Endothelial cell (in vitro differentiated cells): ENCODE data around the gene ZFAND4. TPM values are rescaled to one million over a fixed set of nuclear protein-coding genes. Genes with fewer than 3 reads are reported as not detected.

ENCODE experiments used
- DNase-seq: peaks from one replicate; pipeline ENCODE4 v3.0.0; 2021; ENCODE audit warnings: low spot score
- H3K27ac Mint-ChIP-seq: one replicate; pipeline ENCODE4 v1.8.0; 2021; ENCODE audit warnings: mixed read lengths, inconsistent platforms; ENCODE audit not compliant: unreplicated experiment
- H3K27me3 Mint-ChIP-seq: one replicate; pipeline ENCODE4 v1.8.0; 2021; ENCODE audit warnings: mild to moderate bottlenecking, moderate library complexity, mixed read lengths, inconsistent platforms; ENCODE audit not compliant: unreplicated experiment
- H3K36me3 Mint-ChIP-seq: one replicate; pipeline ENCODE4 v1.8.0; 2021; ENCODE audit warnings: mild to moderate bottlenecking, low read depth, mixed read lengths, inconsistent platforms; ENCODE audit not compliant: unreplicated experiment
- H3K4me1 Mint-ChIP-seq: one replicate; pipeline ENCODE4 v1.8.0; 2021; ENCODE audit warnings: mild to moderate bottlenecking, mixed read lengths, inconsistent platforms; ENCODE audit not compliant: unreplicated experiment
- H3K4me3 Mint-ChIP-seq: one replicate; pipeline ENCODE4 v1.8.0; 2021; ENCODE audit warnings: mild to moderate bottlenecking, mixed read lengths, inconsistent platforms; ENCODE audit not compliant: unreplicated experiment
- H3K9me3 Mint-ChIP-seq: one replicate; pipeline ENCODE4 v1.8.0; 2021; ENCODE audit warnings: mixed read lengths, inconsistent platforms; ENCODE audit not compliant: unreplicated experiment
- CTCF ChIP-seq: fragments of 200-600 bp; sonication (generic); IDR thresholded peaks from one replicate; pipeline ENCODE4 v1.5.0; 2021; ENCODE audit warnings: antibody characterized with exemption; ENCODE audit not compliant: unreplicated experiment
- total RNA-seq: library from RNA; stranded (reverse); fragmentation: NEBNext Ultra II Directional; extraction: Animal tissue kit (Norgen Biotek cat#: 25700); gene quantifications from one replicate; pipeline ENCODE4 v1.2.1, GENCODE V29; 2021; ENCODE audit not compliant: unreplicated experiment

Gene ZFAND4
- total RNA-seq, 1 donor from 2014 or later: 11.9 TPM

GRCh38 chr10:45646384-45647050, 26.1 kb downstream of the ZFAND4 start:
- no peaks in the 10 kb centered on the region for H3K36me3 Mint-ChIP-seq
- no peaks in the 10 kb centered on the region for H3K9me3 Mint-ChIP-seq
- no peak for DNase-seq
- TF ChIP-seq CTCF: no peak
- H3K4me1 Mint-ChIP-seq: peaks cover 5% of the 10 kb centered on the region
- H3K4me3 Mint-ChIP-seq: no peak overlapping the region
- no peak overlapping the region for H3K27ac Mint-ChIP-seq
- H3K27me3 Mint-ChIP-seq: no peaks in the 10 kb centered on the region

- Mint-ChIP-seq H3K36me3 (no peaks in the 10 kb centered on the region), H3K27me3 (no peaks in the 10 kb centered on the region), H3K4me1 (no peaks in the 10 kb centered on the region), H3K9me3 (no peaks in the 10 kb centered on the region), H3K4me3 (no peak overlapping the region), H3K27ac (no peak overlapping the region)
- no peak for TF ChIP-seq CTCF
- no peak for DNase-seq
Observed at GRCh38 chr10:45644527-45644926, 28.0 kb downstream of the ZFAND4 start.

- Mint-ChIP-seq H3K27ac (no peak overlapping the region), H3K36me3 (peaks cover 3% of the 10 kb centered on the region), H3K4me1 (no peaks in the 10 kb centered on the region), H3K9me3 (no peaks in the 10 kb centered on the region), H3K27me3 (no peaks in the 10 kb centered on the region), H3K4me3 (no peak overlapping the region)
- TF ChIP-seq CTCF: no peak
- DNase-seq: no peak
Observed at GRCh38 chr10:45640941-45641340, 31.6 kb downstream of the ZFAND4 start.

GRCh38 chr10:45640049-45640448, 32.5 kb downstream of the ZFAND4 start:
- no peaks in the 10 kb centered on the region for H3K4me1 Mint-ChIP-seq
- no peak for DNase-seq
- TF ChIP-seq CTCF: no peak
- H3K27me3 Mint-ChIP-seq: no peaks in the 10 kb centered on the region
- H3K27ac Mint-ChIP-seq: no peak overlapping the region
- peaks cover 3% of the 10 kb centered on the region for H3K36me3 Mint-ChIP-seq
- no peak overlapping the region for H3K4me3 Mint-ChIP-seq
- no peaks in the 10 kb centered on the region for H3K9me3 Mint-ChIP-seq

- TF ChIP-seq CTCF: no peak
- no peaks in the 10 kb centered on the region for H3K36me3 Mint-ChIP-seq
- H3K4me1 Mint-ChIP-seq: no peaks in the 10 kb centered on the region
- H3K27ac Mint-ChIP-seq: no peak overlapping the region
- H3K27me3 Mint-ChIP-seq: no peaks in the 10 kb centered on the region
- H3K4me3 Mint-ChIP-seq: no peak overlapping the region
- no peaks in the 10 kb centered on the region for H3K9me3 Mint-ChIP-seq
- DNase-seq: no peak
Observed at GRCh38 chr10:45627412-45628048, 45.0 kb downstream of the ZFAND4 start.
